ENCODE data around the gene NEB.
"Not testable (repeated sequence)": the region's sequence is repeated elsewhere in the genome, so short reads cannot be mapped to it uniquely, and the experiment has no call there.

Gene NEB

GRCh38 chr2:151649966-151650365, 84.3 kb downstream of the NEB start:
- DNase-seq (ENCODE audit: low read depth in 2 of 2) = no peak

- no peak for DNase-seq (ENCODE audit: low read depth in 2 of 2)
Observed at GRCh38 chr2:151649400-151649799, 84.9 kb downstream of the NEB start.

- DNase-seq (ENCODE audit: low read depth in 2 of 2) = not testable (repeated sequence)
Observed at GRCh38 chr2:151646512-151646911, 87.8 kb downstream of the NEB start.

- DNase-seq (ENCODE audit: low read depth in 2 of 2) = no peak
Observed at GRCh38 chr2:151644580-151644979, 89.7 kb downstream of the NEB start.

- not testable (repeated sequence) for DNase-seq (ENCODE audit: low read depth in 2 of 2)
Observed at GRCh38 chr2:151641895-151642294, 92.4 kb downstream of the NEB start.

- no peak for DNase-seq (ENCODE audit: low read depth in 2 of 2)
Observed at GRCh38 chr2:151640087-151640486, 94.2 kb downstream of the NEB start.

GRCh38 chr2:151638990-151639389, 95.3 kb downstream of the NEB start:
- no peak for DNase-seq (ENCODE audit: low read depth in 2 of 2)

GRCh38 chr2:151638191-151638933, 95.9 kb downstream of the NEB start:
- DNase-seq (ENCODE audit: low read depth in 2 of 2) = peak in 1 of 2 donors; percentile 4

GRCh38 chr2:151637271-151637781, 97.0 kb downstream of the NEB start:
- DNase-seq (ENCODE audit: low read depth in 2 of 2) = peak; percentile 23 to 49

GRCh38 chr2:151634736-151635467, 99.4 kb downstream of the NEB start:
- DNase-seq (ENCODE audit: low read depth in 2 of 2) = no peak

- DNase-seq (ENCODE audit: low read depth in 2 of 2) = no peak
Observed at GRCh38 chr2:151632993-151633565, 101.2 kb downstream of the NEB start.

GRCh38 chr2:151630372-151630771, 103.9 kb downstream of the NEB start:
- no peak for DNase-seq (ENCODE audit: low read depth in 2 of 2)

GRCh38 chr2:151627353-151627752, 106.9 kb downstream of the NEB start:
- no peak for DNase-seq (ENCODE audit: low read depth in 2 of 2)

- no peak for DNase-seq (ENCODE audit: low read depth in 2 of 2)
Observed at GRCh38 chr2:151624271-151624670, 110.0 kb downstream of the NEB start.

GRCh38 chr2:151623631-151624030, 110.6 kb downstream of the NEB start:
- DNase-seq (ENCODE audit: low read depth in 2 of 2) = no peak

- no peak for DNase-seq (ENCODE audit: low read depth in 2 of 2)
Observed at GRCh38 chr2:151620761-151621160, 113.5 kb downstream of the NEB start.

- DNase-seq (ENCODE audit: low read depth in 2 of 2) = no peak
Observed at GRCh38 chr2:151619337-151619989, 114.8 kb downstream of the NEB start.

GRCh38 chr2:151616760-151617339, 117.4 kb downstream of the NEB start:
- DNase-seq (ENCODE audit: low read depth in 2 of 2) = no peak

- DNase-seq (ENCODE audit: low read depth in 2 of 2) = no peak
Observed at GRCh38 chr2:151614606-151615306, 119.5 kb downstream of the NEB start.

GRCh38 chr2:151614159-151614558, 120.1 kb downstream of the NEB start:
- DNase-seq (ENCODE audit: low read depth in 2 of 2) = no peak

GRCh38 chr2:151611351-151611750, 122.9 kb downstream of the NEB start:
- no peak for DNase-seq (ENCODE audit: low read depth in 2 of 2)

All from stimulated activated CD8-positive, alpha-beta memory T cell treated with anti-CD3 and anti-CD28 coated beads, Interleukin-15, amount 100 ng/mL, for 4 hours (primary cell).